Mesothelial cell of epicardium (in vitro differentiated cells): Measurements from ENCODE around the gene PPP2R2C. TPM values are rescaled to one million over a fixed set of nuclear protein-coding genes. Genes with fewer than 3 reads are reported as not detected.

Source experiments
- DNase-seq, 2 experiments: peaks; one replicate each; pipeline ENCODE4 v3.0.0; 2021; ENCODE audit warnings: low spot score in 2 of 2; ENCODE audit not compliant: unreplicated experiment in 2 of 2
- H3K27ac Mint-ChIP-seq: 2 replicates; pipeline ENCODE4 v1.8.0; 2021; ENCODE audit warnings: mixed read lengths
- H3K27me3 Mint-ChIP-seq: 2 replicates; pipeline ENCODE4 v1.8.0; 2021; ENCODE audit warnings: low read depth, mixed read lengths
- H3K36me3 Mint-ChIP-seq: 2 replicates; pipeline ENCODE4 v1.8.0; 2021; ENCODE audit warnings: mixed read lengths
- H3K4me1 Mint-ChIP-seq: 2 replicates; pipeline ENCODE4 v1.8.0; 2021; ENCODE audit warnings: mixed read lengths
- H3K4me3 Mint-ChIP-seq: 2 replicates; pipeline ENCODE4 v1.8.0; 2021; ENCODE audit warnings: mild to moderate bottlenecking, moderate library complexity, mixed read lengths
- H3K9me3 Mint-ChIP-seq: 2 replicates; pipeline ENCODE4 v1.8.0; 2021; ENCODE audit warnings: mixed read lengths
- CTCF ChIP-seq: fragments of 200-600 bp; sonication (generic); IDR thresholded peaks from one replicate; pipeline ENCODE4 v1.5.0; 2021; ENCODE audit warnings: antibody characterized with exemption; ENCODE audit not compliant: unreplicated experiment
- total RNA-seq: library from RNA; stranded (reverse); gene quantifications from 3 replicates; pipeline ENCODE4 v1.2.1, GENCODE V29; 2021

The PPP2R2C gene
- total RNA-seq, 1 donor from 2014 or later: 5.2 TPM

- Mint-ChIP-seq H3K4me1 (peaks cover 13% of the 10 kb centered on the region), H3K36me3 (no peaks in the 10 kb centered on the region), H3K27ac (peak overlapping the region; percentile 59), H3K27me3 (no peaks in the 10 kb centered on the region), H3K9me3 (no peaks in the 10 kb centered on the region), H3K4me3 (no peak overlapping the region)
- DNase-seq: no peak
- no peak for TF ChIP-seq CTCF
Observed at GRCh38 chr4:6278801-6279197, 193.6 kb downstream of the PPP2R2C start.

DNA sequence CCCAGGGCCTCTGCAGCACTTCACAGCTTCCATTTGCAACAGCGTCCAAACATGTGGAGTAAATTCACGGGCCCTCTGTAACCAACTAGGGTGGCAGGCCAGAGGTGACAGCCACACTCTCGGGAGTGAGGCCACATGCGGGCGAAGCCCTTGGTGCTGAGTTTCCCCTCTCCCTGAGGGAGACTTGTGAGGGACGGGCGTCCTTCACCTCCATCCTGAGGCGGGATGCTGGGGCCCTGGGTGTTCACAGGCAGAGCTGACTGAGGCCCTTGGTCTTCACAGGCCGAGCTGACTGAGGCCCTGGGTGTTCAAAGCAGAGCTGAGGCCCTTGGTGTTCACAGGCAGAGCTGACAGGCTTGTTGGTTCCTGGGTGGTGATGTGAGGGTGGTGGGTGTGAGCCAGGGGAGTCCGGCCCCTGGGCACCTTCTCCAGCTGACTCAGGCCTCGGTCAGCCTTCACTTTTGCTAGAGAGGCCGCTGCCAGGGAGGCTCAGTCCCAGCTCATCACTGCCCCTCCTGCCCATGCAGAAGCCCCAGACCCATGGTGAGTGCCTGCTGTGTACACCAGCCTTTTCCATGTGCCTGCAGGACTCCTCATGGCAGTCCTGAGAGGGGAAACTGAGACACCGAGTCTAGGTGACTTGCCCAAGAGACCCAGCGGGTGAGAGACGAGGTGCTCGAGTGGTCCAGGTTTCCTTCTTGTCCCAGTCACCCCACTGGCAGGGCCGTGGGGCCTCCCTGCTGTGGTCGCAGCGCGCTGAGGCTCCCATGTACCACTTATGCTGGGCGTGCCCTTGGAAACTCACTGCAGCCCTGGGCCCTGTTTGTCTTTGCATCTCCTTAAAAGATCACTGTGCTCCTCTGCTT is 194.2 kb downstream of the PPP2R2C start:
- Mint-ChIP-seq H3K4me3 (no peak overlapping the region), H3K4me1 (peaks cover 19% of the 10 kb centered on the region), H3K36me3 (no peaks in the 10 kb centered on the region), H3K9me3 (no peaks in the 10 kb centered on the region), H3K27me3 (no peaks in the 10 kb centered on the region), H3K27ac (peak overlapping the region; percentile 59)
- DNase-seq: no peak
- TF ChIP-seq CTCF: no peak

GRCh38 chr4:6277139-6277802 is 195.1 kb downstream of the PPP2R2C start:
- no peak for TF ChIP-seq CTCF
- Mint-ChIP-seq H3K27me3 (no peaks in the 10 kb centered on the region), H3K4me3 (no peak overlapping the region), H3K9me3 (no peaks in the 10 kb centered on the region), H3K36me3 (no peaks in the 10 kb centered on the region), H3K4me1 (peaks cover 28% of the 10 kb centered on the region), H3K27ac (no peak overlapping the region)
- DNase-seq: no peak

DNA sequence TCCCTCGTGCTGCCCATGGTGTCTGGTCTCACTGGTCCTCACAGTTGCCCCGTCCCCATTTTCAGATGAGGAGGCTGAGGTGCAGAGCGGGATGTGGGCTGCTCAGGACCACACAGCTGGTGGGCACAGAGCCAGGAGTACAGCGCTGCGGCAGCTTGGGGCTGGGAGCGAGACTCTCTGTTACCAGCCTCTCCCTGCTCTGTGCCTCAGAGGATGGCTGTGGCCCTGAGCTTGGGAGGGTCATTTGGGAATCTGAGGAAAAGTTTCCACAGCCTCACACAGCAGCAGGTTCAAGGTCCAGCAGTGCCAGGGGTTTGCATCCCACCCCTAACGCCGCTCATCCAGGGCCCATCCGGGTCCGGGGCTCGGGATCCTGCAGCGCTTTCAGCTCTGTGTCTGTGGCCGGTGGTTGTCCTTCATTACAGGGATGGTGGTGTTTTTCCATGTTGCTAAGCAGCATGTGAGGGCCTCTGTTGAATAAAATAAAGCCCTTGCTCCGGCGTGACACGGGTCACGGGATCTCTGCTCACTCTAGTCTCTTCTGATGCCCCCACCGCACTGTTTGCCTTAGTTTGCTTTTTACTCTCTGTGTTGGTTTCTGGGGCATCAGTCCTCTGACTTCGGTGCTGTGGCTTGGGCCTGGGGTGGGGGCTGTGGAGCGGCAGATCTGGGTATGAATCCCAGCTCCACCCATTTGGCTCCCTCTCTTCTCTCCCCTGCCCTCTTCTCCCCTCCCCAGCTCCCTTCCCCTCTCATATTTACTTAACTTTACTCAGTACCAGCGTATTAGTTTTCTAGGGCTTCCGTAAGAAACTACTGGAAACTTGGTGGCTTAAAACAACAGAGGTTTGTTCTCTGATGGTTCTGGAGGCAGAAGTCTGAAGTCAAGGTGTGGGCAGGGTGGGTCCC is 196.3 kb downstream of the PPP2R2C start:
- DNase-seq: no peak
- TF ChIP-seq CTCF: no peak
- no peaks in the 10 kb centered on the region for H3K9me3 Mint-ChIP-seq
- no peaks in the 10 kb centered on the region for H3K36me3 Mint-ChIP-seq
- H3K27me3 Mint-ChIP-seq: no peaks in the 10 kb centered on the region
- H3K4me1 Mint-ChIP-seq: peaks cover 28% of the 10 kb centered on the region
- H3K27ac Mint-ChIP-seq: peak overlapping the region; percentile 30
- no peak overlapping the region for H3K4me3 Mint-ChIP-seq

DNA sequence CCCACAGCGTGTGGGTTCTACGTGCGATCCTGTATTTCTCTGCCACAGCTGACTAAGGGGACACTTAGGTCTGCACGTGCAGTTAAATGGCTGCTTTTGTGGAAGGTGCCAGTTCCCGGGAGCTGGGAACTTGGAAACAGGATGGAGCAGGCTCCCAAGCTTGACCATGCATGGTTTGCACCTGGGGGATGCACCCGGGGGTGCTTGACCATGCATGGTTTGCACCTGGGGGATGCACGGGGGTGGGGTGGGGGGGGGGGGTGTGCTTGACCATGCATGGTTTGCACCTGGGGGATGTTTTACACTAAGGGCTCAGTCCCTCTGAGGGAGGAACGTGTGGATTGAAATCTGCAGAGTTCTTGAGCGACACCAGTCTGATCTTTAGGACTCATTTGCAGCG is 197.1 kb downstream of the PPP2R2C start:
- H3K36me3 Mint-ChIP-seq: no peaks in the 10 kb centered on the region
- H3K9me3 Mint-ChIP-seq: no peaks in the 10 kb centered on the region
- no peaks in the 10 kb centered on the region for H3K27me3 Mint-ChIP-seq
- DNase-seq: no peak
- H3K4me1 Mint-ChIP-seq: peaks cover 34% of the 10 kb centered on the region
- TF ChIP-seq CTCF: no peak
- no peak overlapping the region for H3K4me3 Mint-ChIP-seq
- no peak overlapping the region for H3K27ac Mint-ChIP-seq
